AG20443 (cell line): ENCODE data around the gene TUBB3.
A peak's percentile ranks its signal among the peaks of the same experiment; 100 is the strongest.
"Not testable (repeated sequence)": the region's sequence is repeated elsewhere in the genome, so short reads cannot be mapped to it uniquely, and the experiment has no call there.

ENCODE experiments used
- DNase-seq: peaks from one replicate; pipeline ENCODE4 v3.0.0; 2012; ENCODE audit warnings: low spot score, mixed read lengths

The TUBB3 gene

GRCh38 chr16:89922884-89923639, at the start of gene TUBB3:
TSS of gene TUBB3 (plus strand) at chr16:89923342. CDS start at chr16:89923402, 60 bp downstream.
- DNase-seq: peak; percentile 97

- peak; percentile 98 for DNase-seq
These were observed 49.0 kb upstream of the TUBB3 start for GRCh38 chr16:89873972-89874689.

GRCh38 chr16:89879123-89879522, 44.0 kb upstream of the TUBB3 start:
- not testable (repeated sequence) for DNase-seq

- DNase-seq: no peak
These were observed 42.4 kb upstream of the TUBB3 start for GRCh38 chr16:89880477-89881367.

GRCh38 chr16:89881368-89881730, 41.8 kb upstream of the TUBB3 start:
- no peak for DNase-seq

GRCh38 chr16:89883346-89884040, 39.6 kb upstream of the TUBB3 start:
- DNase-seq: no peak

- DNase-seq: no peak
These were observed 39.1 kb upstream of the TUBB3 start for GRCh38 chr16:89884041-89884421.

- no peak for DNase-seq
These were observed 35.9 kb upstream of the TUBB3 start for GRCh38 chr16:89887243-89887642.

GRCh38 chr16:89890200-89890599, 32.9 kb upstream of the TUBB3 start:
- no peak for DNase-seq

GRCh38 chr16:89890886-89891657, 32.1 kb upstream of the TUBB3 start:
- no peak for DNase-seq

- DNase-seq: no peak
These were observed 31.0 kb upstream of the TUBB3 start for GRCh38 chr16:89892055-89892630.

- DNase-seq: no peak
These were observed 30.5 kb upstream of the TUBB3 start for GRCh38 chr16:89892635-89893034.

GRCh38 chr16:89893642-89894548, 29.2 kb upstream of the TUBB3 start:
- no peak for DNase-seq

- DNase-seq: no peak
These were observed 27.5 kb upstream of the TUBB3 start for GRCh38 chr16:89895482-89896250.

GRCh38 chr16:89897204-89897603, 25.9 kb upstream of the TUBB3 start:
- DNase-seq: no peak

GRCh38 chr16:89898201-89898967, 24.8 kb upstream of the TUBB3 start:
- DNase-seq: no peak

GRCh38 chr16:89899879-89900481, 23.2 kb upstream of the TUBB3 start:
- DNase-seq: no peak

GRCh38 chr16:89900885-89901284, 22.3 kb upstream of the TUBB3 start:
- no peak for DNase-seq
